Neural cell (in vitro differentiated cells): ENCODE results near the gene S100P. TPM values are rescaled to one million over a fixed set of nuclear protein-coding genes. Genes with fewer than 3 reads are reported as not detected.

Experiments
- H2AFZ ChIP-seq: fragments of 200-600, 300-800 bp; sonication (generic), shearing (Covaris generic); 2 replicates; pipeline ENCODE4 v1.6.0; 2014; ENCODE audit warnings: low read depth, mild to moderate bottlenecking, antibody characterized with exemption, low read length, moderate library complexity
- H3F3A ChIP-seq: fragments of 200-600 bp; shearing (Covaris generic); 2 replicates; pipeline ENCODE4 v1.6.1; 2016; ENCODE audit warnings: mild to moderate bottlenecking, moderate library complexity, mixed read lengths, antibody characterized with exemption, low read length; ENCODE audit not compliant: insufficient read depth, poor library complexity, severe bottlenecking
- H3K27ac ChIP-seq: fragments of 200-600, 300-800 bp; sonication (generic), shearing (Covaris generic); 2 replicates; pipeline ENCODE4 v1.5.1; 2014; ENCODE audit warnings: mild to moderate bottlenecking, low read length, moderate library complexity
- H3K27me3 ChIP-seq: fragments of 300-800, 200-600 bp; sonication (generic), shearing (Covaris generic); 2 replicates; pipeline ENCODE4 v1.6.0; 2014; ENCODE audit warnings: mild to moderate bottlenecking, low read depth, low read length, moderate library complexity; ENCODE audit not compliant: insufficient read depth
- H3K36me3 ChIP-seq: fragments of 300-800, 200-600 bp; sonication (generic), shearing (Covaris generic); 2 replicates; pipeline ENCODE4 v1.5.1; 2014; ENCODE audit warnings: mild to moderate bottlenecking, antibody characterized with exemption, low read length, moderate library complexity; ENCODE audit not compliant: insufficient read depth
- H3K4me2 ChIP-seq: fragments of 300-800, 200-600 bp; sonication (generic), shearing (Covaris generic); 2 replicates; pipeline ENCODE4 v1.6.0; 2014; ENCODE audit warnings: mild to moderate bottlenecking, low read length
- H3K4me3 ChIP-seq: fragments of 300-800, 200-600 bp; sonication (generic), shearing (Covaris generic); 2 replicates; pipeline ENCODE4 v1.5.1; 2014; ENCODE audit warnings: mild to moderate bottlenecking, low read length, moderate library complexity
- H3K79me2 ChIP-seq: fragments of 200-600 bp; shearing (Covaris generic); replicated peaks from 2 replicates; pipeline ENCODE4 v1.6.0; 2014; ENCODE audit warnings: mild to moderate bottlenecking, low read length, moderate library complexity; ENCODE audit not compliant: insufficient read depth
- H3K9ac ChIP-seq: fragments of 300-800, 200-600 bp; sonication (generic), shearing (Covaris generic); 2 replicates; pipeline ENCODE4 v1.6.1; 2016; ENCODE audit warnings: mild to moderate bottlenecking, low read length, mixed read lengths
- H3K9me2 ChIP-seq: fragments of 200-600 bp; shearing (Covaris generic); 2 replicates; pipeline ENCODE4 v1.6.1; 2016; ENCODE audit warnings: mild to moderate bottlenecking, low read length, mixed read lengths; ENCODE audit not compliant: insufficient read depth
- H3K9me3 ChIP-seq: fragments of 200-600, 300-800 bp; sonication (generic), shearing (Covaris generic); 2 replicates; pipeline ENCODE4 v1.6.1; 2016; ENCODE audit warnings: mild to moderate bottlenecking, mixed run types, low read length, moderate library complexity, mixed read lengths
- H4K20me1 ChIP-seq: fragments of 200-600 bp; shearing (Covaris generic); 2 replicates; pipeline ENCODE4 v1.6.1; 2016; ENCODE audit warnings: mild to moderate bottlenecking, mixed run types; ENCODE audit not compliant: insufficient read depth
- EP300 ChIP-seq: fragments of 450-650 bp; conservative IDR thresholded peaks from 2 replicates; pipeline ENCODE4 v1.6.1; 2014; ENCODE audit warnings: antibody characterized with exemption, mild to moderate bottlenecking, moderate library complexity; ENCODE audit not compliant: poor library complexity, severe bottlenecking
- EZH2 ChIP-seq: fragments of 200-600, 300-800 bp; shearing (Covaris generic), sonication (generic); IDR thresholded peaks from 2 replicates; pipeline ENCODE4 v1.6.1; 2014; ENCODE audit warnings: antibody characterized with exemption, low read length, borderline replicate concordance, mild to moderate bottlenecking; ENCODE audit not compliant: insufficient read depth, poor library complexity, severe bottlenecking
- MXI1 ChIP-seq: fragments of 450-650 bp; conservative IDR thresholded peaks from 2 replicates; pipeline ENCODE4 v1.6.1; 2014; ENCODE audit warnings: antibody characterized with exemption, mild to moderate bottlenecking; ENCODE audit not compliant: poor library complexity, severe bottlenecking
- POLR2AphosphoS5 ChIP-seq: IDR thresholded peaks from 2 replicates; pipeline ENCODE4 v1.6.1; 2012
- RAD21 ChIP-seq: fragments of 450-650 bp; conservative IDR thresholded peaks from 2 replicates; pipeline ENCODE4 v1.6.1; 2014; ENCODE audit warnings: antibody characterized with exemption, mild to moderate bottlenecking, moderate library complexity
- SMC3 ChIP-seq: fragments of 450-650 bp; conservative IDR thresholded peaks from 2 replicates; pipeline ENCODE4 v1.6.1; 2014; ENCODE audit warnings: antibody characterized with exemption, mild to moderate bottlenecking, moderate library complexity; ENCODE audit not compliant: poor library complexity
- TAF1 ChIP-seq: IDR thresholded peaks from 2 replicates; pipeline ENCODE4 v1.6.1; 2012; ENCODE audit warnings: low read depth
- polyA plus RNA-seq: library from polyadenylated mRNA; depleted of rRNA; stranded (reverse); fragments of >200 nt; gene quantifications from 2 replicates; pipeline ENCODE4 v1.2.3, GENCODE V29; 2014
- TF ChIP-seq, protein P1 (sequence below): fragments of 450-650 bp; IDR thresholded peaks from 2 replicates; pipeline ENCODE4 v1.5.1; 2014; ENCODE audit warnings: antibody characterized with exemption, mild to moderate bottlenecking, moderate library complexity; ENCODE audit not compliant: poor library complexity, severe bottlenecking
- TF ChIP-seq, protein P2 (sequence below): IDR thresholded peaks from 2 replicates; pipeline ENCODE4 v1.6.1; 2012; ENCODE audit warnings: borderline replicate concordance

Gene S100P
- polyA plus RNA-seq, 1 donor from 2014 or later: not detected

DNA sequence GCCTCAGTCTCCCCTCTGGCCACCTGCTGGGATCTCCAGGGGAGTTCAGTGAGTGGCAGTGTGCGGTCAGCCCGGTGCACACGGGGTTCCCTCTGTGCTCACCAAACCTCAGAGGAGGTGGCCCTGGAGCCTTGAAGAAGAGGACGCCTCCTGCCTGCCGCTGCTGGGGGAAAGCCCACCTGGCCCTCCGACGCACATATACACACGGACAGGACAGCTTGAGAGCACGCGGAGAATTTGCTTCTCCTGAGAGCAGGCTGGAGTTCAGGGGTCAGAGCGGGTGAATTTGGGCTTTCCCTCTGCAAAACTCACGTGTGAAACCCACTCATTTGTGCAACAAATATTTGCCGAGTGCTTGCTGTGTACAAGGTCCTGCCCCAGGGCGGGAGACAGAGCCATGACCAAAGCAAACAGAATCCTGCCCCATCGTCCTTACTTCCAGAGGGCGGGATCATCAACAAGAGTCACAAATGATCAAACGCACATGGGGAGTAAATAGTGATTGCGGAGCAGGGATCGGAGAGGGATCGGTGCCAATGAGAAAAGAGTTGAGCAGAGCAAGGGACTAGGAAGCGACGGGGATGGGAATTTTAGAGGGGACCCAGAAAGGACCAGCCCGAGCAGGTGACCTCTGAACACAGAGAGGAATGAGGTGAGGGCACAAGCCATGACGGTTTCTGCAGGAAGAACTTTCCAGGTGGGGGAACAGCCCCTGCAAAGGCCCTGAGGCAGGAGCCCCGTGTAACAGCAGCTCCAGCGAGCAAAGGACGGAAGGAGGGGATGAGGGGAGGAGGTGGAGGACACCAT, 39.9 kb downstream of the S100P start:
- Histone ChIP-seq H3K9me2 (no peaks in the 10 kb centered on the region), H3F3A (no peaks in the 10 kb centered on the region), H2AFZ (no peak overlapping the region), H3K79me2 (no peaks in the 10 kb centered on the region), H3K36me3 (no peaks in the 10 kb centered on the region), H3K4me3 (no peak overlapping the region), H3K4me2 (no peak overlapping the region), H3K9ac (no peak overlapping the region), H4K20me1 (no peaks in the 10 kb centered on the region), H3K27ac (no peak overlapping the region), H3K9me3 (no peaks in the 10 kb centered on the region), H3K27me3 (no peaks in the 10 kb centered on the region)
- TF ChIP-seq SMC3: no peak
- no peak for TF ChIP-seq EZH2
- TF ChIP-seq, protein P1, sequence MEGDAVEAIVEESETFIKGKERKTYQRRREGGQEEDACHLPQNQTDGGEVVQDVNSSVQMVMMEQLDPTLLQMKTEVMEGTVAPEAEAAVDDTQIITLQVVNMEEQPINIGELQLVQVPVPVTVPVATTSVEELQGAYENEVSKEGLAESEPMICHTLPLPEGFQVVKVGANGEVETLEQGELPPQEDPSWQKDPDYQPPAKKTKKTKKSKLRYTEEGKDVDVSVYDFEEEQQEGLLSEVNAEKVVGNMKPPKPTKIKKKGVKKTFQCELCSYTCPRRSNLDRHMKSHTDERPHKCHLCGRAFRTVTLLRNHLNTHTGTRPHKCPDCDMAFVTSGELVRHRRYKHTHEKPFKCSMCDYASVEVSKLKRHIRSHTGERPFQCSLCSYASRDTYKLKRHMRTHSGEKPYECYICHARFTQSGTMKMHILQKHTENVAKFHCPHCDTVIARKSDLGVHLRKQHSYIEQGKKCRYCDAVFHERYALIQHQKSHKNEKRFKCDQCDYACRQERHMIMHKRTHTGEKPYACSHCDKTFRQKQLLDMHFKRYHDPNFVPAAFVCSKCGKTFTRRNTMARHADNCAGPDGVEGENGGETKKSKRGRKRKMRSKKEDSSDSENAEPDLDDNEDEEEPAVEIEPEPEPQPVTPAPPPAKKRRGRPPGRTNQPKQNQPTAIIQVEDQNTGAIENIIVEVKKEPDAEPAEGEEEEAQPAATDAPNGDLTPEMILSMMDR: no peak
- no peak for TF ChIP-seq RAD21
- TF ChIP-seq POLR2AphosphoS5: no peak
- TF ChIP-seq TAF1: no peak
- TF ChIP-seq, protein P2, sequence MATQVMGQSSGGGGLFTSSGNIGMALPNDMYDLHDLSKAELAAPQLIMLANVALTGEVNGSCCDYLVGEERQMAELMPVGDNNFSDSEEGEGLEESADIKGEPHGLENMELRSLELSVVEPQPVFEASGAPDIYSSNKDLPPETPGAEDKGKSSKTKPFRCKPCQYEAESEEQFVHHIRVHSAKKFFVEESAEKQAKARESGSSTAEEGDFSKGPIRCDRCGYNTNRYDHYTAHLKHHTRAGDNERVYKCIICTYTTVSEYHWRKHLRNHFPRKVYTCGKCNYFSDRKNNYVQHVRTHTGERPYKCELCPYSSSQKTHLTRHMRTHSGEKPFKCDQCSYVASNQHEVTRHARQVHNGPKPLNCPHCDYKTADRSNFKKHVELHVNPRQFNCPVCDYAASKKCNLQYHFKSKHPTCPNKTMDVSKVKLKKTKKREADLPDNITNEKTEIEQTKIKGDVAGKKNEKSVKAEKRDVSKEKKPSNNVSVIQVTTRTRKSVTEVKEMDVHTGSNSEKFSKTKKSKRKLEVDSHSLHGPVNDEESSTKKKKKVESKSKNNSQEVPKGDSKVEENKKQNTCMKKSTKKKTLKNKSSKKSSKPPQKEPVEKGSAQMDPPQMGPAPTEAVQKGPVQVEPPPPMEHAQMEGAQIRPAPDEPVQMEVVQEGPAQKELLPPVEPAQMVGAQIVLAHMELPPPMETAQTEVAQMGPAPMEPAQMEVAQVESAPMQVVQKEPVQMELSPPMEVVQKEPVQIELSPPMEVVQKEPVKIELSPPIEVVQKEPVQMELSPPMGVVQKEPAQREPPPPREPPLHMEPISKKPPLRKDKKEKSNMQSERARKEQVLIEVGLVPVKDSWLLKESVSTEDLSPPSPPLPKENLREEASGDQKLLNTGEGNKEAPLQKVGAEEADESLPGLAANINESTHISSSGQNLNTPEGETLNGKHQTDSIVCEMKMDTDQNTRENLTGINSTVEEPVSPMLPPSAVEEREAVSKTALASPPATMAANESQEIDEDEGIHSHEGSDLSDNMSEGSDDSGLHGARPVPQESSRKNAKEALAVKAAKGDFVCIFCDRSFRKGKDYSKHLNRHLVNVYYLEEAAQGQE: no peak
- no peak for TF ChIP-seq MXI1
- TF ChIP-seq EP300: no peak

DNA sequence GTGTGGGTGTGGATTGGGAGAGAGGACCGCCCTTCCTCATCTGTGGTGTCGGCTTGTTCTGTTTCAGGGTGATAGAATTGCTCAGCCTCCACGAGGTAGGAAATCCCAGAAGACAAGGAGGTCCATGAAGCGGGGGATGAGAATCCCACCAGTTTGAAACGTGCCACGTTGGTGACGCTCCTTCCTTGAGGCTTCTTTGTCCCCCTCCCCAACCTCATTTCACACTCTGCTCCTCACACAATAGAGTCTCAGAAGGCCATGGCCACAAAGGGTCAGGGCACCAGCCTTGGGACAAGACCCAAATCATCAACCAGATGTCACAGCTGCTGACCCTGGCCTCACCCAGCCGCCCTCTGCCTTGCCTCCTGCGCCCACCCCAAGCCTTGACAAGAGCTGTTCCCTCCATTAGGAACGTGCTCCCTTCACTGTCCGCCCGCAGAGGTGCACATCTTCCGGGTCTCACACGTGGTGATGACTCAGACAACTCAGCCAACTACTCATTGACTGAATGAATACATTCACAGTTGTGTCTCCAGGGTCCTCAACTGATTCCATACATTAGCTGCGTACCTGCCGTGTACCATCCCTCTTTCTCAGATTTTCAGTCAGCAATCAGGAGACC, 40.6 kb downstream of the S100P start:
- no peaks in the 10 kb centered on the region for H3K9me3 ChIP-seq
- H3K9ac ChIP-seq: no peak overlapping the region
- H2AFZ ChIP-seq: no peak overlapping the region
- no peak overlapping the region for H3K4me3 ChIP-seq
- H3K4me2 ChIP-seq: no peak overlapping the region
- TF ChIP-seq SMC3 (no peak), TAF1 (no peak), EZH2 (no peak), RAD21 (no peak), EP300 (no peak), POLR2AphosphoS5 (no peak), MXI1 (no peak)
- TF ChIP-seq, protein P2: no peak
- TF ChIP-seq, protein P1: no peak
- H3K27me3 ChIP-seq: no peaks in the 10 kb centered on the region
- H3K79me2 ChIP-seq: no peaks in the 10 kb centered on the region
- H4K20me1 ChIP-seq: no peaks in the 10 kb centered on the region
- H3K9me2 ChIP-seq: no peaks in the 10 kb centered on the region
- H3K27ac ChIP-seq: no peak overlapping the region
- no peaks in the 10 kb centered on the region for H3F3A ChIP-seq
- H3K36me3 ChIP-seq: no peaks in the 10 kb centered on the region
